Measurements from ENCODE around the gene MID2.
A peak's percentile ranks its signal among the peaks of the same experiment; 100 is the strongest.
"Not testable (repeated sequence)": the region's sequence is repeated elsewhere in the genome, so short reads cannot be mapped to it uniquely, and the experiment has no call there.

MID2 gene

GRCh38 chrX:107936434-107936730, 110.7 kb downstream of the MID2 start:
- H3K4me3 ChIP-seq (ENCODE audit: low read depth, low read length): peak overlapping the region; percentile 37

- H3K4me3 ChIP-seq (ENCODE audit: low read depth, low read length): no peak overlapping the region
Measured at GRCh38 chrX:107940095-107940494, 114.4 kb downstream of the MID2 start.

- not testable (repeated sequence) for H3K4me3 ChIP-seq (ENCODE audit: low read depth, low read length)
Measured at GRCh38 chrX:107955337-107955736, 129.7 kb downstream of the MID2 start.

GRCh38 chrX:107968623-107969022, 143.0 kb downstream of the MID2 start:
- no peak overlapping the region for H3K4me3 ChIP-seq (ENCODE audit: low read depth, low read length)

- no peak overlapping the region for H3K4me3 ChIP-seq (ENCODE audit: low read depth, low read length)
Measured at GRCh38 chrX:107970073-107970472, 144.4 kb downstream of the MID2 start.

GRCh38 chrX:107971636-107972035, 146.0 kb downstream of the MID2 start:
- H3K4me3 ChIP-seq (ENCODE audit: low read depth, low read length): no peak overlapping the region
